Islet precursor cell (in vitro differentiated cells): Measurements from ENCODE around the gene CAMK2A.

ENCODE experiments used
- DNase-seq: peaks from one replicate; pipeline ENCODE4 v3.0.0-alpha.2; 2018

CAMK2A gene

DNA sequence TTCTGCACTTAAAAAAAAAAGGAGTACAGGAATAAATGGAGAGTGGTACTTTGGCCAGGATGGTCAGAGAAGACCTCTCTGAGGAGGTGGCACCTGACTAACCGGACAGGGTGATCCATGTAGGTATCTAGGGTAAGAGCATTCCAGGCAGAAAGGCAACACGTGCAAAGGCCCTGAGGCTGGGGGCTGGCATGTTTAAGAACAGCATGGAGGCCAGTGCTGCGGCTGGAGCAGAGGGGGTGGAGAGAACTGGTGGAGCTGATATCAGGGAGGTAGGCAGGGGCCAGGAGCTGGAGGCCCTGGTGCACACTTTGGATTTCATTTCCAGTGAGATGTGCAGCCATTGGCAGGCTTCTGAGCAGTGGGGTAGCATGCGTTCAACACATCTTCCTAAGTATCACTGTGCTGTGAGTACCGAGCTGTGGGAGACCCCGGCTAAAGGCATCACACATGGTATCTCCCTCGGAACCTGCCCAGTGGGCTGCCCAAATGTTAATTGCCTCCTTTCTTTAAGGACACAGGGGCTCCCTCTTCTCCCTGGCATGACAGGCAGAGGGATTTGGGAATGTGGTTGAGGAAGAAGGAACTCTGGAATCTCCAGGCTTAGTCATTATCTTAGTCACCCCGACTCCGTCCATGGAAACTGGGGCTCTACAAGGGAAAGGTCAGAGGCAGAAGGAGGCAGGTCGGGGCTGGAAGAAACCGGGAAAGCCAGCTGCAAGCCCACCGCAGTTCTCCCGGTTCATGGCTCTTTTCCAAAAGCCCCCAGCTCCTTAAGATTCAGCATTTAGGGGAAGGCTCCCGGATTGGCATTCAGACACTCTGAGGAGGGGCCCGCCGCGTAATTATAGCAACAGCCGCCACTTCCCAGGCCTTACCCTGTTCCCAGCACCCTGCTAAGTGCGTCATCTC, 81.1 kb downstream of the CAMK2A start:
- no peak for DNase-seq

GRCh38 chr5:150206779-150207115, 82.8 kb downstream of the CAMK2A start:
- no peak for DNase-seq

- DNase-seq, result no peak
Measured at GRCh38 chr5:150206098-150206778, 83.3 kb downstream of the CAMK2A start.

DNA sequence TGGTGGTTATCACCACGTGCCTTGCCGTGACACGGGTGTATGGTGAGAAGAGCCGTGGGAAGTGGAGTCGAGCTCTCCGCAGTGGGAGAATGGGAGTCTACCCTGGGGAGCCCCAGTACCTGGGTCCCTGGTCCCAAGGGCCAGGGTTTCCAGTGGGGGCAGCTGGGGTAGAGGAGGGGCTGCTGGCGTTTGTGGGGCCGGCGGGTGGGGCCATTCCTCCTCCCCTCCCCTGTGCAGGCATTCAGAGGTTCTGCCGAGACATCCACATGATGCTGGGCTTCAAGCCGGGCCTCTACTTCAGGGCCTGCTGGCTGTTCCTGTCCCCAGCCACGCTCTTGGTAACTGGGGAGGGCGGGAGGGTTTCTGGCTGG, 85.0 kb downstream of the CAMK2A start:
- no peak for DNase-seq

DNA sequence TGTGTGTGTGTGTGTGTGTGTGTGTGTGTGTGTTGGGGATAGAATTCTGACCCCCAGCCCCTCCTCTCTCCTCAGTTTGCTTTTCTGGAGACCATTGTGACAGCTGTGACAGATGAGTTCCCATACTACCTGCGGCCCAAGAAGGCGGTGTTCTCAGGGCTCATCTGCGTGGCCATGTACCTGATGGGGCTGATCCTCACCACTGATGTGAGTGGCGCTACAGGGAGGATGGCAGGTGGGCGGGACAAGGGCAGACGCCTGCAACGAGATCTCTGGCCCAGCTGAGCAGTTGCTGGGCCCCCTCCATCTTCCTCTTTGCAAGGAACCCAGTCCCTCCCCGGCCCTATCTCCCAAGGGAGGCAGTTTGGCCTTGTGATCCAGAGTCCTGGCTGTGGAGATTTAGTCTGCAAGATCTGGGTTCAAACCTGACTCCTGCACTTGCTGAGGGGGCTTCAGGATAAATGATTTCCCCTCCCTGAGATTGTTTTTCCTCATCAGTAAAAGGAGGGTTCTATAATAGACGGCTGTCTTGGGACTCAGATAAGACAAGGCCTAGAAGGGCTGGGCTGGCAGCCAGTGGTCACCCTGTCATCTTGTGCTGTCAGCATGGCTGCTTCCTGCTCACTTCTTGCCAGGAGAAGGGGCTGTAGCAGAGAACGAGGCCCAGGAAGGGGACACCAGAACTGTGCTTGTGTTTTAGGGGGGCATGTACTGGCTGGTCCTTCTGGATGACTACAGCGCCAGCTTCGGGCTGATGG, 85.6 kb downstream of the CAMK2A start:
- no peak for DNase-seq

DNA sequence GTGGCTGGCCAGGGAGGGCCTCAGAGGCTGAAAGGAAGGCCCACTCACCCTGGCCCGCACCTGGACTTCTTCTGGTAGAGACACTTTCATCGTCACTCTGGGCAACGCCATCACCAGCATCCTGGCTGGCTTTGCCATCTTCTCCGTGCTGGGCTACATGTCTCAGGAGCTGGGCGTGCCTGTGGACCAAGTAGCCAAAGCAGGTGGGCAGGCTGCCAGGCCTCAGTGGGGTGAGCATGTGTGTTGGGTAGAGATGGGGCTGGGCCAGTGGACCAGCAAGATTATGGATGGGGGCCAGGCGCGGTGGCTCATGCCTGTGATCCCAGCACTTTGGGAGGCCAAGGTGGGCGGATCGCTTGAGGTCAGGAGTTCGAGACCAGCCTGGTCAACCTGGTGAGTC, 87.1 kb downstream of the CAMK2A start:
- DNase-seq, result no peak

DNA sequence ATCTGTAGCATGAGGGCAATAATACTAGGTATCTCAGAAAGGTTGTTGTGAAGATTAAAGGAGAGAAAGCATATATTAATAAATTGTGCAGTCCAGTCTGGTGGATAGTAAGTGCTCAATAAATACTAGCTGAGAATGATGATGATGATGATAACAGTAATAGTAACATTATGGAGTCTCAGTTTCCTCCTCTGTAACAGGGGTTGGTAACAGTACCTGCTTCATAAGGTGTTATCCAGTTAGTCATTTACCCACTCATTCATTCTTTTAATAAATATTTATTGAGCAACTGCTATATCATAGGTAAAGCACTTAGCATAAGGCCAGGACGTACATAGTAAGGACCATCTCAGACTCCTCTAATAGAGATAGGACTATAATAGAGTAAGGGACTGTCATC, 92.1 kb downstream of the CAMK2A start:
- no peak for DNase-seq

- DNase-seq, result no peak
Measured at GRCh38 chr5:150196986-150197385, 92.6 kb downstream of the CAMK2A start.

DNA sequence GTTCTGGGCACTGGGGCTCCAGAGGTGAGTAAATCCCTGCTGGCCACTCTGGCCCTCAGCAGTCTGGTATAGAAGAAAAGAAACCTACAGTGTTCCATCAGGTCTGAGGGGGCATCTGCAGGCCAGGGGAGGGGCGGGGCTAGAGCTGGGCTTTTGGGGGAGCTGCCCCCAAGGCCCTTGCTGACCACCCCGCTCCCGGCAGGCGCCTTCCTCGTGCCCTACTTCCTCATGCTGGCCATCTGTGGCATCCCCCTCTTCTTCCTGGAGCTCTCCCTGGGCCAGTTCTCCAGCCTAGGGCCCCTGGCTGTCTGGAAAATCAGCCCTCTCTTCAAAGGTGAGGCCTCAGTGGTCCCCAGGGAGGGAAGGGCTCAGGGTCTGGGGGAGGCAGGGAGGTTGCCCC, 93.1 kb downstream of the CAMK2A start:
- no peak for DNase-seq

DNA sequence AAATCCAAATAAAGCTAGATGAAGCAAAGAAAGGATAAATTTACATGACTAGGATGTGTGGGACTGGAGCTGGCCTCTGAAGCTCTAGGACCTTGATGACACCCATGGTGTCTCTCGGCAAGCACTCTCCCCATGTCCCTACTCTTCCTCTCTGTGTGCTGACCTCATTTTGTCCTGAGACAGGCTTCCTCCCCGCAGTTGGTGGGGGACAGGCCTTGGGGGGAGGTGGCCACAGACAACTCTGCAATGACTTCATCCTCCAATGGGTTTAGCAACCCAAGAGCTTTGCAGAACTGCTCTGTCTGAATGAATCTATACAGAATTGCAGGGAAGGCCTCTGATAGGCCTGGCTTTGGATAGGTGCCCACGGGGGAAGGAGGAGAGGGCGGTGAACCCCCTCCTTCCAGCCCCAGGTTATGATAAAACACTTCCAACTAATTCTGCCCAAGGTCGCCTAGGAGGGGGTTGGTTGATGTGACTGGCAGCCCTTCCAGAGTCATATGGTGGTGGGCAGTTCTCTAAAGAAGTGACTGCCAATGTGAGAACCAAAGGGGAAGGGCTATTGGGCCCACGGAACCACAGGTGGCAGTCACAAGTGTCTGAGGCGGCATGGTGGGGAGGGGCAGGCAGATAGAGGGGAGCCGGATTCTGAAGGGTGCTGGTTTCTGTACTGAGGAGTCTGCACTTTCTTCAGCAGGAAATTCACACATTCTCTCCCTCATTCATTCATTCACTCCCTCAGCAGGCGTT, 93.7 kb downstream of the CAMK2A start:
- DNase-seq, result no peak

- DNase-seq, result no peak
Measured at GRCh38 chr5:150192462-150192861, 97.1 kb downstream of the CAMK2A start.

GRCh38 chr5:150190987-150191386, 98.6 kb downstream of the CAMK2A start:
- DNase-seq, result no peak

- DNase-seq, result peak; percentile 71
Measured at GRCh38 chr5:150190503-150190979, 99.0 kb downstream of the CAMK2A start.

- DNase-seq, result no peak
Measured at GRCh38 chr5:150189728-150190502, 99.7 kb downstream of the CAMK2A start, which contains the start of gene SLC6A7. Gene SLC6A7 (plus strand): TSS chr5:150190062. CDS start chr5:150190328, 266 bp downstream.

- DNase-seq, result no peak
Measured at GRCh38 chr5:150189326-150189725, 100.2 kb downstream of the CAMK2A start.

DNA sequence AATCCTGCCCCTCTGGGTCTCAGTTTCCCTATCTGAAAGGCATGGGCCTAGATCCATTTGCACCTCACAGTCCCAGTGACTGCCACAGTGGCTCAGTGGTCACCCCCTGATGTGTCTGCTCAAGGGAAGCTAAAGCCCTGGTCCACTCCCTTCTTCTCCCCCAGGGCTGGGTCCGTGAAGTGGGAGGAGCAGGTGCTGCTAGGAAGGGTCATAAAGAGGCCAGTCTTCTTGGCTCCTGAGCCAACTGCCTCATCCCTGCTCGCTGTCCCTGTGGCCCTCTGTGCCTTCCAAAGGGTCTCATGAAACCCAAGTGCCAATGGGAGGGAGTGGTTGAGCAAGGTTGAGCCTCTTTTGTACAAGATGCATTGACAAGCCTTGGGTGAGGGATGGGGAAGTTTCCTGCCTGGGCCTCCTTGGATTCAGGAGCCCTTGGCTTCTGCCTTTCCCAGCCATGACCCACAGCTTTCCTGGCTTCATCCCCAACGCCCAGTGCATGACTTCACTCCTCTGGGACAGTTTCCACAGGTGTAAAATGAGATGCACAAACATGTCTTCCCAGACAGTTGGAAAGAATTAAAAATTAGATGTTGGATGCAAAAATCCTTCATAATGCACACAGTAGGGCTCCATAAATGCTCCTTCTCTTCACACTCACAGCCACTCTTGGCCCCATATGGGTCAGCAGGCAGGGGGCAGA, 101.3 kb downstream of the CAMK2A start:
- DNase-seq, result no peak

DNA sequence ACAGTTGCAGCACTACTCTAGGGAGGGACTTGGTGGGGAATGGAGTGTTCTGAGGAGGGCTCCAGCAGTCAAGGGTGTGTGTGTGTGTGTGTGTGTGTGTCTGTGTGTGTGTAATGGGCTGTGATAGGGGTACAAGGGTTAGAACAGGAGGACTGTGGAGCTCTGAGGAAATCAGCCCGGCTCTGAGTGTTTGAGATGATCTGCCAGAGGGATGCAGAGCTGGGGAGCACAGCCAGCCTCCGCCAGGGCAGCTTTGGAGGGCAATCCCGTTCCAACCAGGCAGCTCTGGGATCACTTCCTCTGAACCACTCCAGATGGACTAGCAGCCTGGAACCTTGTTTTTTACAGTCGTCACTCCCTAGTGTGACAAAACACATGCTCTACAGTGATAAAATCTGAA, 102.7 kb downstream of the CAMK2A start:
- DNase-seq, result no peak

DNA sequence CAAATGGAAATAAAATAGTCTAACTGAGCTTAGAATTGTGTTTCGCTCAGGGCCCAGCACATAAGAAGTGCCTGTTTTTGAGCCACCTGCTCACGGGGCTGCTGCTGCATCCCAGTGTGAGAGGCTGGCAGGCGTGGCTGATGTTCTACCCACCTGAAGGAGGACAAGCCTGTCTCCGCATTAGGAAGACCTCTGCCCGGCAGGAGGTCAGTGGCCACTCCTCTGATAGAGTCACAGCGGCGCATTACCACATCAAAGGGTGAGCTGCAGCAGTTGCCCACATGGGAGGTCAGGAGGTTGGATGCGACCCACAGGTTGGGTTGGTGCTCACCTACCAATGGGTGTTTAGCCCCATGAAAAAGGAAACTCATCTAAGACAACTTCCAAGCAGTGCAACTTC, 103.4 kb downstream of the CAMK2A start:
- no peak for DNase-seq

DNA sequence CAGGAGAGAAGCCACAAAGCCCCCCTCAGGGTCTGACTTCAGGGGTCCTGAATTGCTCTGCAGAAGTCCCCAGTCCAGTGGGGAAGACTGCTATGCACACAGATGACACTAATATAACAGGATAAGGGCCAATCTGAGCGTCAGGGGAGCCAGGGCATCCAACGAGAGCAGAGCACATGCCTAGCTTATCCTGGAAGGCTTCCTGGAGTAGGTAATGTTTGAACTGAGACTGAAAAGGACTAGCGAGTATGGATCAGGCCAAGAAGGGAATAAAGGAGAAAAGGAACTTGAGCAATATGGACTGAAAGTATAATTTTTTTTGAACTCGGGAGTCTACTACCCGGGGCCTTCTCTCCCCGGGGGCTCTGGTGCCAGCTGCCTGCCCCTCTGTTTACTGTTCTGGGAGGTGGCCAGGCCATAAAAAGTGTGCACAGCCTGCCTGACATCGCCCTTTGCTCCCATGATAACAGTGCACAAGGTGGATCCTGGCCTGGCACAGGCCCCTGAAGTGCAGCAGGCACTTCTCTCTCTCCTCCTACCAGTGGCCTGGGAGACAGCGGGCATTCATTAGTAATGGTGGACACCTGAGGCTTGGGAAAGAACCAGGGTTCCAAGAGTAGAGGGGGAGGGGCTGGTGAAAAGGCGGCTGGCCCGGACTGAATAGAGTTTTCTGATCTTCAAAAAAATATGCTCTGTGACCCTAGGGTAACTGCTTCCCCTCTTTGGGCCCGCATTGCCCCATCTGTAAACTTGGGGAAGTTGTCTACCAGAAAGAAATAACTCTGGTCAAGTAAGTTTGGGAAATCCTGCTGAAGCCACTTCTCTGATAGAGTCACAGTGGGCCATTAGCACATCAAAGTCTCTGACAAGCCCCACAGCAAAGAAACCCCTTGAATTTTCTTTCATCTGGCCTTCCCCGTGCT, 104.3 kb downstream of the CAMK2A start:
- DNase-seq, result no peak

DNA sequence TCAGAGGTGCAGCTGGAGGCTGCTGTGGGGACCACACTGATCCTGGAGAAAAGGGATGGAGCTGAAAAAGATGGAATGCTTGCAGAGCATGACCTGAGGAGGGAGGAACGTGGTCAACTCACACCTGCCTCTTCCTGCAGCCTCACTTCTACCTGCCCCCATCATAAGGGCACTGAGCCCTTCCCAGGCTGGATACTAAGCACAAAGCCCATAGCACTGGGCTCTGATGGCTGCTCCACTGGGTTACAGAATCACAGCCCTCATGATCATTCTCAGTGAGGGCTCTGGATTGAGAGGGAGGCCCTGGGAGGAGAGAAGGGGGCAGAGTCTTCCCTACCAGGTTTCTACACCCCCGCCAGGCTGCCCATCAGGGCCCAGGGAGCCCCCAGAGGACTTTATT, 105.6 kb downstream of the CAMK2A start:
- DNase-seq, result no peak
